Adrenal gland (tissue), 5 donors: Measurements from ENCODE around the gene ATP6V0C.

Experiments
- CTCF ChIP-seq, 6 experiments: fragments of 450-650 bp in 4 of 6; fragments of 200-600 bp in 2 of 6; sonication (generic) in 1 of 6; IDR thresholded peaks; 1 replicate in 5 of 6; 2 replicates in 1 of 6; pipeline versions ENCODE4 v1.5.1 to v1.8.0; 2016 to 2021; ENCODE audit warnings: antibody characterized with exemption in 6 of 6, mild to moderate bottlenecking in 2 of 6, moderate library complexity in 1 of 6
- POLR2A ChIP-seq, 2 donors: fragments of 450-650 bp; IDR thresholded peaks; one replicate each; pipeline ENCODE4 v1.6.1; 2017; ENCODE audit warnings: antibody characterized with exemption in 2 of 2, mild to moderate bottlenecking in 2 of 2, moderate library complexity in 1 of 2
- donor health status: DM: no; HTN: no; CAD: no.

- TF ChIP-seq CTCF (IDR thresholded peaks at IDR 0.05) (no peak), POLR2A (IDR thresholded peaks at IDR 0.05) (no peak)
Observed at GRCh38 chr16:2527071-2527783, 13.5 kb downstream of the ATP6V0C start.
